GM10266 (cell line): Measurements from ENCODE around the gene MED25.

ENCODE experiments used
- DNase-seq: peaks from one replicate; pipeline ENCODE4 v3.0.0; 2012; ENCODE audit errors: extremely low spot score
- CTCF ChIP-seq: IDR thresholded peaks from 2 replicates; pipeline ENCODE4 v1.5.1; 2012; ENCODE audit warnings: mild to moderate bottlenecking, low read depth; ENCODE audit not compliant: control insufficient read depth, insufficient read depth; ENCODE audit errors: missing control alignments

Gene MED25

DNA sequence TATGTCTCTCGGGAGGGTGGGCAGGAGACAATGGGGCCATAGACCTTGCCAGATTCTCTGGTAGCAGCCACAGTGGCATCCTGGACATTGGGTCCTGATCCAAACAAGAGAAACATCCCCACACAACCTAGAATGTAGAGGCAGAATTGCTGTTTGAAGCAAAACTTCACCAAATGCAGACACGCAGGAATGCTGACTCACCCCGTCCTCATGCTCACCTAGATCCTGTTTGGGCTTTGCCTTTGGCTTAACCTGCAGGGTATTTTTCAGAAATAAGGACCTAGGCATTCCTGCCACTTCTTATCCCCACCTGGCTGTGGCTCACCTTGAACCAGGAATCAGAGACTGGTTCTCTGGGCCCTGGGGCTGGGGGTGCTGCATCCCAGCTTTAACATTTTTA, 66.7 kb downstream of the MED25 start:
- no peak for DNase-seq
- TF ChIP-seq CTCF: no peak
